Activated gamma-delta T cell treated with anti-CD3 and anti-CD28 coated beads, Interleukin-2, amount 50 U/mL, for 16 hours (primary cell): ENCODE data around the gene NDUFAF3.

Experiments used
- DNase-seq: peaks from one replicate; pipeline ENCODE4 v3.0.0-alpha.2; 2020; ENCODE audit warnings: low read depth

Gene NDUFAF3, protein sequence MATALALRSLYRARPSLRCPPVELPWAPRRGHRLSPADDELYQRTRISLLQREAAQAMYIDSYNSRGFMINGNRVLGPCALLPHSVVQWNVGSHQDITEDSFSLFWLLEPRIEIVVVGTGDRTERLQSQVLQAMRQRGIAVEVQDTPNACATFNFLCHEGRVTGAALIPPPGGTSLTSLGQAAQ

DNA sequence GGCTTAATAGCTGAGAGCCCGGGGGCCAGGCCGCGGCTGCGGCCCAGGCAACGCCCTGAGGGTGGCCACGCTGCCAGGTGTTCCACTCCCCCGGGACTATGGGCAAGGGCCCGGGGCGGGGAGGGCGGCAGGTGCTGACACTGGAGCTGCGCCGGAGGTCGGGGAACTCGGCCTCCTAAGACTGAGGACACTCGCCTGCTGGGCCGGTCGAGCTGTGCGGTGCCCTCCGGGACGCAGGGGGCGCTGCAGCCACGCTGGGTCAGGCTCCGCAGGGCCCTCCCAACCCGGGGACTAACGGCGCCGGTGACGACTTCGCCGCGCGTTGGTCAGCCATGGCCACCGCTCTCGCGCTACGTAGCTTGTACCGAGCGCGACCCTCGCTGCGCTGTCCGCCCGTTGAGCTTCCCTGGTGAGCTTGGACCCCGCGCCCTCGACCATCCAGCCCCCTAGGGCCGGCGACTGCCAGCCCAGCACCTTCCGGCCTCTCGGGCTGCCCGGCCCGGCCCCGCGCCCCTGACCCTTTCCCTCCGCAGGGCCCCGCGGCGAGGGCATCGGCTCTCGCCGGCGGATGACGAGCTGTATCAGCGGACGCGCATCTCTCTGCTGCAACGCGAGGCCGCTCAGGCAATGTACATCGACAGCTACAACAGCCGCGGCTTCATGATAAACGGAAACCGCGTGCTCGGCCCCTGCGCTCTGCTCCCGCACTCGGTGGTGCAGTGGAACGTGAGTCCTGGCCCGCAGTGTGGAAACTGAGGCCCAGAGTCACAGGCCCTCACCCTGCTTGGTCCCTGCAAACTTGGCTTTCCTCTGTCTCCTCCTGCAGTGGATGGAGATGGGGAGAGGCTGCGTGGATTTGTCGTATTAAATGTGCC, at the start of gene NDUFAF3:
TSS of gene NDUFAF3 (plus strand) at position 309 of the 875 bp plus-strand sequence. CDS start at position 333, 24 bp downstream.
- peak; percentile 87 for DNase-seq

DNA sequence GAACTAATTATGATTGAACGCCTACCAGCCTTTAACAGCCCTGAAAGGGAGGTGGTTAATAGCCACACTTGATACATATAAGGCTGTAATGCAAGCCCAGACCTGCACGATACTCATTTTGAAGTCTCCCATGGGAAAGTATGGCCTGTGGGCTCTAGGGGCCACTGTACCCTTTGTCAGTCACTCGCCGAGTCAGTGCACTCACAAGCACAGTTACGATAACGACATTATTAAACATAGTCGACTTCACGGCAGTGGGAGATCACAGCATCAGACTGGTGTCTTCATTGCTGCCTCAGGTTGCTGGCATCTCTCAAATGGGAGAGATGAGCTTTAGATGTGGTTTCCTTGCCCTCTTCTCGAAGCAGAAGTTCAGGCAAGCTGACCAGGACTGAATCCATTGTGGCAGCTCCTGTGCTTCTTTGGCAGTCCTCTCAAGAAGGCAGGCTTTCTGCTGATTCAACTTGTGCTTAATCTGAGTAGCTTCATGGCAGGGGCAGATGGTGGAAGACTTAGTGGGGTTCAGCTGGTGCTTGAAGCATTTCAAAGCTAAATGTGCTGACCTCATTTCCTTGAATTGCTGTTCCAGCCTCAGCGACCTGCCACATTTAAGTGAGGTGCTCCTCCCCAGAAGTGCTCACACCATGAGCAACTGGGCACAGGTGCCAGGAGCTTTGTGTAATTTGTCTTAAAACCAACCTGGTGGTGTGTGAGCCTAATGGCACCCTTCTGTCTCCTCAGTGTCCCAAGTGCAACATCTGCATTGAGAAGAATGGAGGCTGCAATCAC, 47.7 kb upstream of the NDUFAF3 start:
- no peak for DNase-seq

DNA sequence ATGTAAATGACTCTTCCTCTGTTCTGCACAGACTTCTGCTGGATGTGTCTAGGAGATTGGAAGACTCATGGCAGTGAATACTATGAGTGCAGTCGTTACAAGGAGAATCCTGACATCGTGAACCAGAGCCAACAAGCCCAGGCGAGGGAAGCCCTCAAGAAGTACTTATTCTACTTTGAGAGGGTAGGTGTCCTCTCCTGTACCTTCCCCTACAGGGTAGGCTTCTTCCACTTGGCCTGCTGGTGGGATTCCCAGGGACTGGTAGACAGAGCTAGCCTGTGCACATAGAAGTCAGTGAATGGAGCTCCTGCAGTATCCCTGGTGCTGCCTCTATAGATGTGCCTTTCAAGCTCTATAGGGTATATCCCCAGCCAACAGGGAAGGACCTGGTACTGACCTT, 42.5 kb upstream of the NDUFAF3 start:
- DNase-seq, result no peak

DNA sequence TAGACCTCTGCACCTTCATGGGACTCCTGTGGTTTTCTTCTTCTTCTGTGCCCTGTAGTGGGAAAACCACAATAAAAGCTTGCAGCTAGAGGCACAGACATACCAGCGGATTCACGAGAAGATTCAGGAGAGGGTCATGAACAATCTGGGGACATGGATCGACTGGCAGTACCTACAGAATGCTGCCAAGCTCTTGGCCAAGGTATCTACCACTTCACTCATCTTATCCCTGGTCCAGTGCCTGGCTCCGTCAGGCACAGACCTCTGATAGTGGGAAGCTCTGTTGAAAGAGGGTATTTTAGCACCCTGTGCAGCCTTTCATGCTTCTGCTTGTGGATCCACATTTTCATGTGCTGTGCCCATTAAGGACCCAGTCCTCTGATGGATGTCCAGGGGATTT, 41.6 kb upstream of the NDUFAF3 start:
- DNase-seq, result no peak

DNA sequence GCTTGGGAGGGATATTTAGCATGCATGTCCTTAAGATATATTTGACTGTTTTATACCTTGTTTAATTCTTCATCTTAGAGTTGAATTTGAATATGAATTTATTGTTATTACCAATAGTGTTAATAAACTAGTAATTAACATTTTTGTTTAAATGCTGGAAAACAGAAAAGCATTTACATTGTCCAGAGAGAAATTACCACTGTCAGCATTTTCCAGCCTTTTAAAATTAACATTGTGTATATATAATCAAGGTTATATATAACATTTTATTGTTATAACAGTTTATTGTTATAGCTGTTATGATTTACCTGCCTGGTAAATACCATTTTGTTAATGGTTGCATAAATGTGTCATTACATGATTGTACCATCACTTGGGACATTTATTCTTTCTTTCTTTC, 39.9 kb upstream of the NDUFAF3 start:
- DNase-seq, result no peak

DNA sequence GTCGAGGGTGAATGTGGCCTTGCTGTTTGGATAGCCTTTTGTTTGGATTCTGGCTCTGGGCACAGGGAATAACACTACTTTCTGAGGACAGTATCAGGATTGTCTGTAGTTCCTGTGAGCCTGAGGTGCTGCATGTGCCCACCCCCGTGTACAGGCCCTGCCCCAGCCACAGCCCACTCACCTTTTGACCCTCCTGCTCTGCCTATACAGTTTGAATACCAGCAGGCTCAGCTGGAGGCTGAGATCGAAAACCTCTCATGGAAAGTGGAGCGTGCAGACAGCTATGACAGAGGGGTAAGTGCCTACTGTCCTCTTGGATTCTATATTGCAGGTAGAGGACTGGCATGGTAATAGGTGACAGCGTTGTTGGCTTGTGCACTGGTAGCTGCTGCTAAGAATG, 39.2 kb upstream of the NDUFAF3 start:
- no peak for DNase-seq

DNA sequence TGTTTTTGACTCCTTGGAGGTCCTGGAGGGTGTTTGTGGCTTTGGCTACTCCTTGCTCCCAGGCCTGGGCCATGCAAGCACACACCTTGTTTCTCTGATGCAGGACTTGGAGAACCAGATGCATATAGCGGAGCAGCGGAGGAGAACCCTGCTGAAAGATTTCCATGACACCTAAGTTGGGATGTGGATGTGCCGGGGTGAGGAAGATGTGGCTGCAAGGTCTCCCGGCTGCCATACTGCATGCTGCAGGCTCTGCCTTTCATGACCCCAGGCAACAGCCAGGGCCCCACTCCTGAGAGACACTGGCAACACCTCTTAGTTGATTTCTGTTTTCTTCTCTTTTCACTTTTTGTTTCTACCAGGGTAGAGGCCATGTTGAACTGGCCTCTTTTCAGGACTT, 38.8 kb upstream of the NDUFAF3 start:
- DNase-seq, result no peak

DNA sequence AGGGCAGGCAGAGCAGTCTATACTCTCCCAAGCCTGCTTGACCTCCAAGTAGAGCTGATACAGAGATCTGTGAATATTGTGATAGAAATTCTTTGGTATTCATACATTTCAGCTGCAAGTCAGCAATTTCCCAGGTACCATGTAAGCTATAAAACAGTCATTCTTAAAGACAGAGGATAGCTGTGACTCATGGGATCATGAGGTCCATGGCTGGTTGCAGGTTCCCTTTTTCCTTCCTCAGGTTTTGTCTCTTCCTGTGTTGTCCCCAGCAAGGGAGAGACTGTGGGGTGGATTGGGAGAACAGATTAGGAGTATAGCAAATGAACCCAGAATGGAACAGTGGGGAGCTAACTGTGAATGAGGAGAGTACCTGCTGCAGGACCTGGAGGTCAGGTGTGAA, 37.3 kb upstream of the NDUFAF3 start:
- no peak for DNase-seq

DNA sequence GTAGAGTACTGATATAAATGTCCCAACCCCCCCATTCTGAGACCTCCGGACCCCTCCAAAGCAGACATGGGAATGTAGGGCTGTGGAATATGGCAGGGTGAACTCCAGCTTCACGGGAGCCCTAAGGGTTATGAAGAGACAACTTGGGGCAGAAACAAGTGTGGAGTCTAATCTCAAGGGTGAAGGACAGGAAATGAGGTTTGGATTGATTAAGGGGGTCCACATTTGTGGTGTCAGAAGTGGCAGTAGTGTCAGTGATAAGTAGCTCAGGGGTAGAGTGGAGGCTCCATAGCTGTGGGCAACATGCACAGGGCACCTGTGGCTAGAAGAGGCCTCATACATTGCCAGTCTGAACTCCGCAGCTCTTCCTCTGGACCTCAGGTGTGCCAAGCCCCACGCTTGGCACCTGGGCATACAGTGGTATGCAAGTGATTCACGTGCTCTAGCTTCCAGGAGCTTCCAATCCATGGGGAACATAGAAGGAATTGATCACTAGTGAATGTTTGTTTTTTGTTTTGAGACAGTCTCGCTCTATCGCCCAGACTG, 36.0 kb upstream of the NDUFAF3 start:
- DNase-seq, result no peak

DNA sequence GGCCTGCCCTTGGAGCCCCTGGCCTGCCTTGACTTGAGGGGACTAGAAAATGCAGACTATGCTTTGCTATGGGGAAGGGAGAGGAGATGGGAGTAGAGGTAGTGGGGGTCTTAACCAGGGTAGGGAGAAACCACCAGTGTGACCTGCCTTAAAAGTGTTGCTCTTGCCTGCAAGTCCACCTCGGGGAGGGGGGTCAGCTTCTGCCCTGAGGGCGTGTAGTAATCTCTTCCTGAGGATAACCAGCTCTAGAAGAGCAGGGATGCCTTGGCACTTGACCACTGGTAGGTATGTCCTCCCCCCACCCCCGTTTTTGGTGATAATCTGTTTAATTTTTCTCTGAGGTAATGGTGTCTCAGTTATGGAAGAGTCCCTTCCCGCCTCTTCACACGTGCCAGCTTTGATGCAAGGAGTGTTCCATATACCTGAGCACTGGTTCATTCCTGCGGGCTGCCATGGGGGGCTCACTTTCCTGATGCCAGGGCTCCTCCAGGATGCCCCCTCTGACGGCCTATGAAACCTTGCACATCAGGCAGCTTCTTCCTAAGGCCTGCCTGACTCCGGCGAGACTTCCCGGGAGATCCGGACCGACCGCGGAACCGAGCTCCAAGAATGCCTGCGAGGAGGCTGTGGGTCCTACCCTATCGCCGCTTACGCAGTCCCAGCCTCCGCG, 32.7 kb upstream of the NDUFAF3 start:
- DNase-seq, result no peak

DNA sequence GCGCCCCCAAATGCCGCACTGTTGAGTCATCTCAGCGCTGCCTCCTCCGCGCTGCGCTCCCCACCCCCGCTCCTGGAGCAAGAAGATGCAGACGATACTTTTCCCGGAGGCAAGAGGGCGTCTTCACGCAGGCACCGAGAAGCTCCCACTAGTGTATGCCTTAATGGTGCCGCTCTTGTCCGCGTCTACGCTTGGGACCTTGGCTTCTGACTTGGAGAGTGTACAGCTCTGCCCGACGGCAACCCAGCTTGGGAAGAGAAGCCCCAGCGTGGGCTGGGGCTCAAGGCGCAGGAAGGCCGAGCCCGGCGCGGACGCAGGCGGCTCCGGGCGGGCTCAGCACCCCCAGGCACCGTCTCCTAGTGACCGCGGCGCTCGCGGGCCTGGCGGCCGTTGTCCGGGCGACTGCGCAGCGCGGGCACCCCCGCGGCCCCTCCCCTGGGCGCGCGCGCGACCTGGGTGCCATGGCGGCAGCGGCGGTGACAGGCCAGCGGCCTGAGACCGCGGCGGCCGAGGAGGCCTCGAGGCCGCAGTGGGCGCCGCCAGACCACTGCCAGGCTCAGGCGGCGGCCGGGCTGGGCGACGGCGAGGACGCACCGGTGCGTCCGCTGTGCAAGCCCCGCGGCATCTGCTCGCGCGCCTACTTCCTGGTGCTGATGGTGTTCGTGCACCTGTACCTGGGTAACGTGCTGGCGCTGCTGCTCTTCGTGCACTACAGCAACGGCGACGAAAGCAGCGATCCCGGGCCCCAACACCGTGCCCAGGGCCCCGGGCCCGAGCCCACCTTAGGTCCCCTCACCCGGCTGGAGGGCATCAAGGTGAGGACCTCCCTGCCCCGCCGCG, 31.9 kb upstream of the NDUFAF3 start, which contains the start of gene P4HTM:
TSS of gene P4HTM (plus strand) at position 446 of the 840 bp plus-strand sequence. CDS start at position 462, 16 bp downstream.
- peak; percentile 69 for DNase-seq

DNA sequence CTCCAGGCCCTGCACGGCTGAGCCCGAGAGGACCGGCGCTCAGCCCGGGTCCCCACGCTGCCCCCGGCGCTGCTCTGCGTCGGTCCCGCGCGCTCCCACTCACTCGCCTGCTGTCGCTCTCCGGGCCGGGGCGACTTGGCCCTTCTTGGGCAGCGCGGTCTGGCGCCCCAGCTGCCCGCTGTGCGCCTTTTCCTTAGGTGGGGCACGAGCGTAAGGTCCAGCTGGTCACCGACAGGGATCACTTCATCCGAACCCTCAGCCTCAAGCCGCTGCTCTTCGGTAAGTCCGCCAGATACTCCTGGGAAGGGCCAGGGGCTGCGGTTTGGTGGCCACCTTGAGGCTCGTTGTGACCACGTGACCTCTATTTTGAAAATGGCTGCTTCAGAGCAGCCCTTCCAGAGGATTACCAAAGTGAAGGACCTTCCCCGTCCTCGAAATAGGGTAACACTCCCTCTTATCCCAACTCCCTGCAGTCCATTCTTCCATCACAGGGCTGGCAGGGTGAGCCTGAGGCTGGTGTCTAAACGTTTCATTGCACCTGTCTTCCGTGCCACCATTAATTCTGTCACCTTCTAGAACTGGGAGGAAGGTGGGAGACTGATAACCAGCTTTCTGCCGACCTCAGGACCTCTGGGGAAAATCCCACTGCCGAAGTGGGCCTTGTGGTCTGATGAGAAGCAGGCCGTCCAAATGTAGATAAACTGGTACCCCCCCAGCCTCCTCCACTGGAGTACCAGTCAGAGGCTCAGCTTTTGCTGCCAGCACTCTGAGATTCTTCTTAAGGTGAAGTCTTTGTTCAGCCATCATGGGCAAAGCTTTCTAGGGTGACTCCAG, 31.1 kb upstream of the NDUFAF3 start:
- DNase-seq, result no peak

DNA sequence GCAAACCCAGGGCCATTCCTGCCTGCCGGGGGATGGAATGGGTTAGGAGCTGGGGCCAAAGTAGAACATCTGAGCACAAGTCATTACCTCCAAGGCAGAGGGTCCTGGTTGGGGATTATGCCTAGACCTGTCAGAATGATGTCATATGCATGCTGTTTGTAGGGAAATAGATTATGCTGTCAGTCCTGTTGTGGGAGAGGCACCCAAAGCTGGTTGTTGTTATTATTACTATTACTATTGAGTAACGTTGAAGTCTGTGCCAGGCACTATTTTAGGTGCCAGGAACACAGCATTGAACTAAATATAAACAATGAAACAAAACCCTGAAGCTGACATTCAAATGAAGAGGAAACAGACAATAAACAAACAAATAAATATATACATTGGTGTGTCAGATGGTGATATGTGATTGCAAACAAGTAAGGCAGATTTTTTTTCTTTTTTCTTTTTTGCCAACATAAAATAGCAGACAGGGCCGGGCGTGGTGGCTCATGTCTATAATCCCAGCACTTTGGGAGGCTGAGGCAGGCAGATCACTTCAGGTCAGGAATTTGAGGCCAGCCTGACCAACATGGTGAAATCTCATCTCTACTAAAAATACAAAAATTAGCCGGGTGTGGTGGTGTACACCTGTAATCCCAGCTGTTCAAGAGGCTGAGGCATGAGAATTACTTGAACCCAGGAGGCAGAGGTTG, 29.9 kb upstream of the NDUFAF3 start:
- no peak for DNase-seq

DNA sequence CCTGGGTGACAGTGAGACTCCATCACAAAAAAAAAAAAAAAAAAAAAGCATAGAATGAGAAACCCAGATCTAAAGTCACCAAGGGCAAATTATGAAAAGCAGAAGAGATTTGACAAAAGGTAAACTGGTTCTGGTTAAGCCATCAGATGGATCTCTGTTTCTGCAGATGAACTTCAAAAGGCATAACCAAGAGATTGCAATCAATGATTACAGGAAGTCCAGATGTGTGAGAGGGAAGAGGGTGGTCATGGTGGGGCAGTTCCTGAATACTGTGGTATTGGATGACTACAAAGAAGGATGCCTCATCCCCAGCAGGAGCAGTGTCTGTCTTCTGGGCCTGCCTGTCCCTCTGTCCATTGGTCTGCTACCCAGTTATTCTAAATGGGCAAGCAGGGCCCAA, 28.1 kb upstream of the NDUFAF3 start:
- no peak for DNase-seq

DNA sequence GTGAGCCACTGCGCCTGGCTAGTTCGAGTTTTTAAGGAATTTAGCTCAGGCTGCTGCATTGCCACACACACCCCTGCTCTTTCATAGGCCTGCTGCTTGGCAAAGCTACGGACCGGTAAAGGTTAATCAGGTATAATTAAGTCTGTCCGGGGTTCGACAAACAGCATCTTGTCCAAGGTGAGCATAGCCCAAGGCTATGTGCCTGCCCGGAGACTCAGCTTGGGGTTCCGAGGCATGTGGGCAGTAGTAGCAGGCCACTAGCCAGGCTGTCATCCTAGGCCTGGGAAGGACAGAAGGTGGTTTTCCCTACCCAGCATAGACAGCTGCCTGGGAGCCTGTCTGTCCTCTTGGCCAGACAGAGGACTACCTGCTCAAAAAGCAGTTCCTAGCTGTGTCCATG, 25.3 kb upstream of the NDUFAF3 start:
- DNase-seq, result no peak

DNA sequence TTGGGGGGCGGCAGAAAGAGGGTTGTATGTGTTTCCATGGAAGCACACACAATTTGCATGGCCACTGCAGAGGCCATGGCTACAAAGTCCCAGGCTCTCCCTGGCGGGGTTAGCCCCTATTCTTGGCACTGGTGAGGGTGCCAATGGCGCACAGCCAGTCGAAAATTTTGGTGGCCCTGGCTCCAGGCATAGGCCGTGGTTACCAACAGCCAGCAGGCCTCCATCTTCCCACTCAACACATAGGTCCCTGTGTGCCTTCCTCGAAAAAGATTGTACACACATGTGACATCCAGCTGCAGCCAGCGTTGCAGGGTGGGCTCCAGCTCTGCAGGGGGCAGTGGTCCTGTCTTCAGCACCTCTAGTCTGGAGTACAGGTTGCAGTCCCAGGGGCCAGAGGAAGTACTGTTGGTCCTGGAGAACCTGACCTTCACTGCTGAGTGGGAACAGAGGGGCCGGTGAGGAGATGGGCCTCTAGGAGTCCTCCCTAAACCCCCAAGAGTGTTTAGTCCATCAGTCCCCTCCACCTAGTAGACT, 24.8 kb upstream of the NDUFAF3 start:
- DNase-seq, result no peak

DNA sequence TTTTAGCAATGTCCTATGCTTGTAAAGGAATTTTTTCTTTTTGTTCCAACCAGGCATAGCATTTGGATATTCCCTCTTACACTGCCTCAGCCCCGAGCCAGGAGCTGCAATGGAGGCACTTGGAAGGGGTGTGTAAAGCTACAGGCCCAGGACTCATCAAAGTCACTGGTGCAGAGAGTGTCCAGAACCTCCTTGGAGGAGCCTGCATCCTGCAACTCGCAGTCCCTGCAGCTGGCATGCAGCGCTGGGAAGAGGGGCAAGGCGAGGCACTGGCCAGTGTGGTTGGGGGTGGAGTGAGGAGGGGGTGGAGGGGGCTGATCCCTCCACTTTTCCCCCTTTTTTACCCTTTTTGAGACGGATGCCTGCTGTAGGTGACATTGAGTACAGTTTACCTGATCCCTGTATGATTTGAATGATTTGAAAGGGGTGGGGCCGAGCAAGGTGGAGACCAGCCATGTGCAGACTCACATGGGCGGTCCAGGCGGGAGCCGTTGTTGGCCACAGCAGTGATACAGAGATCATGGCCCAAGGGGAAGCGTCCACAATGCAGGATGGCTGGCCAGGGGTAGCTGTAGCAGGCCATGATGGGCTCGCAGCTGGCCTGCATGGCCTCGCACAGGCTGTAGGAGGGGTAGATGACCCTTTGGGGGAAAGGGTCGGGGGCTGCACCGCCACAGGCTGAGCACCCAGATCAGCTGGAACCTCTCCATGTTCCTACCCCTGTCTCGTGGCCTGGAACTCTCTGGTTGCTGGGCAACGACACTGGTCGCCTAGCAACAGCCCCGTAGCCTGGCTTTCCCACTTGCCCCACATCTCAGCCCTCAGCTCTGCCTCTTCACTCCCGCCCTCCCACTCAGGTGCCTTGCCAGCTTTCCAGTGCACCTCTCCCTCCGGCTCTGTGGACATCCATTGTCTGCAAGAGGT, 23.9 kb upstream of the NDUFAF3 start:
- DNase-seq, result no peak
